ENCODE measurements around the gene CPTP. TPM values are rescaled to one million over a fixed set of nuclear protein-coding genes. Genes with fewer than 3 reads are reported as not detected.
A peak's percentile ranks its signal among the peaks of the same experiment; 100 is the strongest.

CPTP gene
- total RNA-seq, 1 donor from 2014 or later = 20.4 TPM

DNA sequence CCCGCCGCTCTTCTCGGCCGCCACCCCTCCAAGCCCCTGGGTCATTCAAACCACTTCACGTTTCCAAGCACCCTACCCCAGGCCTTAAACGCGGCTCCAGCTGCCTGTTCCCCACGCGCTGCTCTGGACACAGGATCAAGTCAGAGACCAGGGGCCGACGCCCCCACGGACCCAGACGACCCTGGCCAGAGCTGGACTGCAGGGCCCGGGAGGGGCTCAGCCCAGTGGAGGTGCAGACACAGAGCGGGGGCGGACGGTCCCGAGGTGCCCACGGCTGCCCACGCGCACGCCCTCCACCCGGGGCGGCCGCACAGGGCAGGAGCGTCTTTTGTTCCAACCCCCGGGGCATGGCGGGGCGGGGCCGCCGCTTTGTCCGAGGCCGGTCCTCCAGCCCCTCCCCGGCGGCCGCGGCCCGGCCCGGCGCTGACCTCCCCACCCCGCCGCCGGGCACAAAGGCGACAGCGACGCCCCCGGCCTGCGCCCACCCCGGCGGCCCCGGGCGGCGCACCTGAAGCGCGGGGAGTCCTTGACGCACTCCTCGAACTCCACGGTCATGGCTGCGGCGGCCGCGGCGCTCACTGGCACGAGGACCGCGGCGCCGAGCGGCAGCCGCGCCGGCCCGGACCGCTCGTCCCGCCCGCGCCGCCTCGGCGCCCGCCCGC is 17.2 kb upstream of the CPTP start:
- peak overlapping the region; percentile 74 for H3K27ac ChIP-seq
- H3K27me3 ChIP-seq = no peaks in the 10 kb centered on the region
- no peaks in the 10 kb centered on the region for H3K9me3 ChIP-seq
- H3K36me3 ChIP-seq = peaks cover 19% of the 10 kb centered on the region
- H3K4me3 ChIP-seq = peak overlapping the region; percentile 92
- H3K4me1 ChIP-seq = peaks cover 41% of the 10 kb centered on the region
- intact Hi-C loops (cut with DNase I) = no loop called here
- peak; percentile 3 for ATAC-seq
- TF ChIP-seq, protein P1, sequence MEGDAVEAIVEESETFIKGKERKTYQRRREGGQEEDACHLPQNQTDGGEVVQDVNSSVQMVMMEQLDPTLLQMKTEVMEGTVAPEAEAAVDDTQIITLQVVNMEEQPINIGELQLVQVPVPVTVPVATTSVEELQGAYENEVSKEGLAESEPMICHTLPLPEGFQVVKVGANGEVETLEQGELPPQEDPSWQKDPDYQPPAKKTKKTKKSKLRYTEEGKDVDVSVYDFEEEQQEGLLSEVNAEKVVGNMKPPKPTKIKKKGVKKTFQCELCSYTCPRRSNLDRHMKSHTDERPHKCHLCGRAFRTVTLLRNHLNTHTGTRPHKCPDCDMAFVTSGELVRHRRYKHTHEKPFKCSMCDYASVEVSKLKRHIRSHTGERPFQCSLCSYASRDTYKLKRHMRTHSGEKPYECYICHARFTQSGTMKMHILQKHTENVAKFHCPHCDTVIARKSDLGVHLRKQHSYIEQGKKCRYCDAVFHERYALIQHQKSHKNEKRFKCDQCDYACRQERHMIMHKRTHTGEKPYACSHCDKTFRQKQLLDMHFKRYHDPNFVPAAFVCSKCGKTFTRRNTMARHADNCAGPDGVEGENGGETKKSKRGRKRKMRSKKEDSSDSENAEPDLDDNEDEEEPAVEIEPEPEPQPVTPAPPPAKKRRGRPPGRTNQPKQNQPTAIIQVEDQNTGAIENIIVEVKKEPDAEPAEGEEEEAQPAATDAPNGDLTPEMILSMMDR (IDR thresholded peaks at IDR 0.05) = no peak
- DNase-seq = peak; percentile 83

DNA sequence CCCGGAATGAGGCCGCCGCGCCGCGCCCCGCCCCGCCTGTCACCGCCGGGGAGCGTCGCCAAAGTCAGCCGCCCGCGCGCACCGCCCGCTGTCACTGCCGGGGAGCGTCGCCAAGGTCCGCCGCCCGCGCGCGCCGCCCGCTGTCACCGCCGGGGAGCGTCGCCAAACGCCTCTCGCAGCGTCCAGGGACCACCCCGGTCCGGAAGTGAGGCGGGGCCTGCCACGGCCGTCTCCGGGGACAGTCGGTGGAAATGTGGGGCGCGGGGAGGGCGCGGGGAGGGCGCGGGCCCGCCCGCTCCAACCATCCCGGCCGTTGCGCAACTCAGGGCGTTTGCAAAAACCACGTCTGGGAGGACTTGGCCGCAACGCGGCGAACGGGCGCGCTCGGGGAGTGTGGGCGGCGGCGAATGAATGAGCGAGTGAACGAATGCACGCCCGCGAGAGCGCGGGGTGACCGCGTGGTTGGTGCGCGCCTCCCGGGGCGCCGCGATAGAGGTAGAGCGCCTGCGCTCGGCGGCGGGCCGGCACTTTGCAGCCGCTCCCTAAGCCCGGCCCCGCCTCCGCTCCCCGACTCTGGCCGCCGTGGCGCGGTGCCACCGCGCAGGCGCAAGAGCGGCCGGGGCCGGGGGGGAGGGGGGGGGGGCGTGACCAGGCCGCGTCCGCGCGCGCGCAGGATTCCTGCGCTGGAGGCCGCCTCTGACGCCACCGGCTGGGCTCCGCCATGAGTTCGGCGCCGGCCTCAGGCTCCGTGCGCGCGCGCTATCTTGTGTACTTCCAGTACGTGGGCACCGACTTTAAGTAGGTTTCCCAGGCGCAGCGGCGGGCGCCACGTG is 16.5 kb upstream of the CPTP start, which contains the start of the genes ACAP3 and PUSL1:
Gene ACAP3 (minus strand): TSS at position 8 of the 833 bp plus-strand sequence. CDS start 115 bp downstream, outside the sequence.
Gene PUSL1 (plus strand): TSS at position 675 of the 833 bp plus-strand sequence. CDS start 47 bp downstream, at position 722.
- Histone ChIP-seq H3K4me1 (peaks cover 41% of the 10 kb centered on the region), H3K36me3 (peaks cover 27% of the 10 kb centered on the region), H3K9me3 (no peaks in the 10 kb centered on the region), H3K27me3 (no peaks in the 10 kb centered on the region), H3K4me3 (peak within 1 kb of the TSS; percentile 92), H3K27ac (peak within 1 kb of the TSS; percentile 91)
- peak; percentile 95 for DNase-seq
- intact Hi-C loops (cut with DNase I) = no loop called here
- ATAC-seq = peak; percentile 81
- TF ChIP-seq, protein P1 (IDR thresholded peaks at IDR 0.05) = peak; percentile 13

DNA sequence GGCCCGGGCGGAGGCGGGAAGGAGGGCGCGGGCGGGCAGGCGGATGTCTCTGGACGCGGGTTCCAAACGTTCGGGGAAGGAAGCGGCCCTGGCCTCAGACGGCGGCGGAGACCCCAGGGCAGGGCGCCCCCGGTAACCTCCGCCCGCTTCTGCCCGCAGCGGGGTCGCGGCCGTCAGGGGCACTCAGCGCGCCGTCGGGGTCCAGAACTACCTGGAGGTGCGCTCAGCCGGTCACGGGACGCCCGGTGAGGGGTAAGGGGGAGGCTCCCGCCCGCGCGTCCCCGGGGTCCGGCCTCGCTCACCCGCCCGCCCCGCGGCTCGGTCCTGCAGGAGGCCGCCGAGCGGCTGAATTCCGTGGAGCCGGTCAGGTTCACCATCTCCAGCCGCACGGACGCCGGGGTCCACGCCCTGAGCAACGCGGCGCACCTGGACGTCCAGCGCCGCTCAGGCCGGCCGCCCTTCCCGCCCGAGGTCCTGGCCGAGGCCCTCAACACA is 15.8 kb upstream of the CPTP start:
- no peaks in the 10 kb centered on the region for H3K27me3 ChIP-seq
- intact Hi-C loops (cut with DNase I) = no loop called here
- peaks cover 41% of the 10 kb centered on the region for H3K4me1 ChIP-seq
- peaks cover 33% of the 10 kb centered on the region for H3K36me3 ChIP-seq
- peak overlapping the region; percentile 92 for H3K4me3 ChIP-seq
- DNase-seq (peak; percentile 77), ATAC-seq (peak; percentile 1)
- TF ChIP-seq, protein P1 (IDR thresholded peaks at IDR 0.05) = no peak
- H3K27ac ChIP-seq = peak overlapping the region; percentile 91
- H3K9me3 ChIP-seq = no peaks in the 10 kb centered on the region

DNA sequence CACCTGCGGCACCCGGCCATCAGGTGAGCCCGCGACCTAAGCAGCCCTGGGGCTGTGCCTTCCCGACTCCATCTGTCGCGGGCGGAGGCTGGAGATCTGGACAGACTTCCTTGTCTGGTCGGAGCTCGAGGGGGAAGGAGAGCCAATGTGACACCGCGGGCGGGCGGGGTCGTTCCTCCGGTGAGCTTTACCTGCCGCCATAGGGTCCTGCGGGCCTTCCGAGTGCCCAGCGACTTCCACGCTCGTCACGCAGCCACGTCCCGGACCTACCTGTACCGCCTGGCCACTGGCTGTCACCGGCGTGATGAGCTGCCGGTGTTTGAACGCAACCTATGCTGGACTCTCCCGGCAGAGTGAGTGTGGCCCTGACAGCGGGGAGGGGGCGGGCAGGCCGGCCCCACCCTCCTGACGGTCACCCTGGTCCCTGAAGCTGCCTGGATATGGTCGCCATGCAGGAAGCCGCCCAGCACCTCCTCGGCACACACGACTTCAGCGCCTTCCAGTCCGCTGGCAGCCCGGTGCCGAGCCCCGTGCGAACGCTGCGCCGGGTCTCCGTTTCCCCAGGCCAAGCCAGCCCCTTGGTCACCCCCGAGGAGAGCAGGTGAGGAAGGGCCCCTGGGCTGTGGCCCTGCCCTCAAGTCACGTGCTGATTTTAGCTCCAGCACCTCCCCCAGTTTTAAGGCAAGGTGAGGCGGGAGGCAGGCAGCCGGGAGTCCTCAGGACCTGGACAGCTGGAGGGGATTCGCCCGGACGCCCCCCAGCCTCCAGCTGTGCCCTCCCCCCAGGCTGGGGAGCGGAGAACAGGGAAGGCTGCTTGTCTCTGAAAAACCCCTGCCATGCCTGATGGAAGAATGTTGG is 15.1 kb upstream of the CPTP start:
- Histone ChIP-seq H3K4me3 (peak overlapping the region; percentile 92), H3K27ac (peak overlapping the region; percentile 91), H3K4me1 (peaks cover 39% of the 10 kb centered on the region), H3K36me3 (peaks cover 40% of the 10 kb centered on the region), H3K27me3 (no peaks in the 10 kb centered on the region), H3K9me3 (no peaks in the 10 kb centered on the region)
- intact Hi-C loops (cut with DNase I) = no loop called here
- ATAC-seq (no peak), DNase-seq (no peak)
- TF ChIP-seq, protein P1 (IDR thresholded peaks at IDR 0.05) = no peak

DNA sequence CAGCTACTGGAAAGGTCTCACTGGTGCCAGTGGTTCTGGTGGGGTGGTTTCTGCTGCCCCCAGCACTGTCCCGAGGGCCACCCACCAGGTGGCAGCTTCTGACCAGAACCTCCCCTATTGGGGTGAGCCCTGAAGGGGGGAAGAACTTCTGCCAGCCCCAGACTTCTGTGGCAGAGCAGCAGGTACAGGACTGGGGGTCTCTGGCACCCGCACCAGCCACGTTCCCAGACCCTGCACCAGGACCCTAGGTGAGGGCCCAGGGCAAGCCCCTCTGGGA is 14.6 kb upstream of the CPTP start:
- Histone ChIP-seq H3K4me1 (peaks cover 33% of the 10 kb centered on the region), H3K4me3 (no peak overlapping the region), H3K9me3 (no peaks in the 10 kb centered on the region), H3K27me3 (no peaks in the 10 kb centered on the region), H3K27ac (no peak overlapping the region), H3K36me3 (peaks cover 46% of the 10 kb centered on the region)
- intact Hi-C loops (cut with DNase I) = no loop called here
- DNase-seq (no peak), ATAC-seq (no peak)
- TF ChIP-seq, protein P1 (IDR thresholded peaks at IDR 0.05) = no peak

All from upper lobe of right lung (tissue), 1 donor.